ENCODE results near the gene GOLGA7B.

DNA sequence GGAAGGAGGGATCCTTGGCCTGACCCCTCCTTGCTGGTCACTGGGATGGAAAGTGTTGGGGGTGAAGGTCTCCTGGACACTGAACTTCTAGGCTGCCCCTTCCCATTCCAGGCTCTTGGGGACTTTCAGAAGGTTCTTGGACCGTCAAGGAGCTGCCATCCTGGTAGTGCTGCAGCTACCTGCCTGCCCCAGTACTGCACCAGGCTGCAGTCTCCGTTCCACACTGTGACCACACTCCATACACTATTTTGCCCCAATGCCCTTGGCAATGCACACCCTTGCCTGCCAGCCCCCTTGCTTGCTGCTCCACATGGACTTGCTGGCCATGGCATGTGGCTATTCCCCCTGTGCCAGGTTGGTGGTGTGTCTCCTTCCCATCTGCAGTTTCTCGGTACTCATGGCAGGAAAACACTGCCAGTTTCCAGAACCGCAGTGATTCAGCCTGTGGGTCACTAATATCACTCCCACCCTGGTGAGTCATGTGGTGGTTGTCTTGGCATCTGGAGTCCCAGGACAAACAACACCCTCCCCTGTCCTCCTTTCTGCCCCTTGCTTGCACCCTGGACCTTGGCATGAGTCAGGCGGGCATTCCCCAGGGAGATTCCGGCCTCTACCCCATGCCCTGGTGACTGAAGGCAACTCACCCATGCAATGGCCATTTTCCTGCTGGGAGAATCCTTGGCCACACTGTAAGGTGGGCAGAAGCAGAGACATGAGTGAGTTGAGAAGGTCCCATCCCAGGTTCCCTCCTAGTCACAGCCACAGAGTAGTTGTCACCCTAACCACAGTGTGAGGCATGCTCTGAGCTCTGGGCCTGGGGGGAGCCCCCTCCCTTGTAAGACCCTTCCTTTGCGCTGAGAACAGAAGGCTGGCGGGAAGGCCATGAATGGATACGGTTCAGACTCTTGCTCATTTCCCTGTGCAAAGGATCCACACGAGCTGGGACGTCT, 32.8 kb downstream of the GOLGA7B start:
- TF ChIP-seq, protein P1, sequence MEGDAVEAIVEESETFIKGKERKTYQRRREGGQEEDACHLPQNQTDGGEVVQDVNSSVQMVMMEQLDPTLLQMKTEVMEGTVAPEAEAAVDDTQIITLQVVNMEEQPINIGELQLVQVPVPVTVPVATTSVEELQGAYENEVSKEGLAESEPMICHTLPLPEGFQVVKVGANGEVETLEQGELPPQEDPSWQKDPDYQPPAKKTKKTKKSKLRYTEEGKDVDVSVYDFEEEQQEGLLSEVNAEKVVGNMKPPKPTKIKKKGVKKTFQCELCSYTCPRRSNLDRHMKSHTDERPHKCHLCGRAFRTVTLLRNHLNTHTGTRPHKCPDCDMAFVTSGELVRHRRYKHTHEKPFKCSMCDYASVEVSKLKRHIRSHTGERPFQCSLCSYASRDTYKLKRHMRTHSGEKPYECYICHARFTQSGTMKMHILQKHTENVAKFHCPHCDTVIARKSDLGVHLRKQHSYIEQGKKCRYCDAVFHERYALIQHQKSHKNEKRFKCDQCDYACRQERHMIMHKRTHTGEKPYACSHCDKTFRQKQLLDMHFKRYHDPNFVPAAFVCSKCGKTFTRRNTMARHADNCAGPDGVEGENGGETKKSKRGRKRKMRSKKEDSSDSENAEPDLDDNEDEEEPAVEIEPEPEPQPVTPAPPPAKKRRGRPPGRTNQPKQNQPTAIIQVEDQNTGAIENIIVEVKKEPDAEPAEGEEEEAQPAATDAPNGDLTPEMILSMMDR (IDR thresholded peaks at IDR 0.05): no peak
- TF ChIP-seq POLR2A (IDR thresholded peaks at IDR 0.05) (no peak), POLR2AphosphoS5 (IDR thresholded peaks at IDR 0.05; ENCODE audit: insufficient read depth in 1 of 2, low read depth in 1 of 2) (no peak)

All from vagina (tissue), 2 donors.